MM.1S (cell line): ENCODE data around the gene ZNF775.

Source experiments
- DNase-seq: peaks from one replicate; pipeline ENCODE4 v3.0.0-alpha.2; 2015
- H2AFZ ChIP-seq: fragments of 300-600 bp; sonication (generic); 2 replicates; pipeline ENCODE4 v1.6.0; 2016; ENCODE audit warnings: antibody characterized with exemption, low read length
- H3F3A ChIP-seq: fragments of 300-600 bp; sonication (generic); 2 replicates; pipeline ENCODE4 v1.6.1; 2016; ENCODE audit warnings: mild to moderate bottlenecking, antibody characterized with exemption, low read length, moderate library complexity, mixed read lengths; ENCODE audit not compliant: insufficient read depth
- H3K27ac ChIP-seq: fragments of 300-600 bp; sonication (generic); 2 replicates; pipeline ENCODE4 v1.5.1; 2016; ENCODE audit warnings: mild to moderate bottlenecking, low read length
- H3K27me3 ChIP-seq: fragments of 300-600 bp; sonication (generic); replicated peaks from 2 replicates; pipeline ENCODE4 v1.6.0; 2016; ENCODE audit warnings: low read length; ENCODE audit not compliant: insufficient read depth
- H3K36me3 ChIP-seq: fragments of 300-600 bp; sonication (generic); replicated peaks from 2 replicates; pipeline ENCODE4 v1.6.1; 2016; ENCODE audit warnings: mild to moderate bottlenecking, low read length, mixed read lengths; ENCODE audit not compliant: insufficient read depth
- H3K4me1 ChIP-seq: fragments of 300-600 bp; sonication (generic); 2 replicates; pipeline ENCODE4 v1.6.1; 2016; ENCODE audit warnings: low read length, mixed read lengths
- H3K4me2 ChIP-seq: fragments of 300-600 bp; sonication (generic); 2 replicates; pipeline ENCODE4 v1.6.0; 2016; ENCODE audit warnings: low read depth, low read length
- H3K4me3 ChIP-seq: fragments of 300-600 bp; sonication (generic); 2 replicates; pipeline ENCODE4 v1.5.1; 2016; ENCODE audit warnings: low read length, mixed read lengths
- H3K79me2 ChIP-seq: fragments of 300-600 bp; sonication (generic); 2 replicates; pipeline ENCODE4 v1.6.1; 2016; ENCODE audit warnings: mixed run types, low read length, mixed read lengths
- H3K9ac ChIP-seq: fragments of 300-600 bp; sonication (generic); 2 replicates; pipeline ENCODE4 v1.6.1; 2016; ENCODE audit warnings: low read length, mixed read lengths
- H3K9me2 ChIP-seq: fragments of 300-600 bp; sonication (generic); replicated peaks from 2 replicates; pipeline ENCODE4 v1.6.1; 2016; ENCODE audit warnings: mild to moderate bottlenecking, low read length, mixed read lengths; ENCODE audit not compliant: insufficient read depth
- H3K9me3 ChIP-seq: fragments of 300-600 bp; sonication (generic); replicated peaks from 2 replicates; pipeline ENCODE4 v1.6.1; 2016; ENCODE audit warnings: mild to moderate bottlenecking, low read length, mixed read lengths; ENCODE audit not compliant: insufficient read depth
- H4K20me1 ChIP-seq: fragments of 300-600 bp; sonication (generic); 2 replicates; pipeline ENCODE4 v1.6.1; 2016; ENCODE audit warnings: mild to moderate bottlenecking, low read length, moderate library complexity, mixed read lengths; ENCODE audit not compliant: insufficient read depth
- CTCF ChIP-seq: fragments of 300-600 bp; sonication (generic); IDR thresholded peaks from 2 replicates; pipeline ENCODE4 v1.5.1; 2016; ENCODE audit warnings: antibody characterized with exemption, low read length, mixed read lengths
- EZH2 ChIP-seq: fragments of 300-600 bp; sonication (generic); optimal IDR thresholded peaks from 2 replicates; pipeline ENCODE3; 2017; ENCODE audit warnings: low read depth, mild to moderate bottlenecking, antibody characterized with exemption, low read length, mixed read lengths
- EZH2phosphoT487 ChIP-seq: fragments of 300-600 bp; sonication (generic); IDR thresholded peaks from 2 replicates; pipeline ENCODE4 v1.6.1; 2018; ENCODE audit warnings: antibody characterized with exemption, low read length

The ZNF775 gene

GRCh38 chr7:150341263-150342120 is 37.6 kb upstream of the ZNF775 start, which contains the start of gene RARRES2:
Gene RARRES2, minus strand, starts transcription at chr7:150341629. Its CDS starts 1,020 bp downstream, at chr7:150340609.
- TF ChIP-seq EZH2phosphoT487 (no peak), CTCF (no peak), EZH2 (no peak)
- H3K9ac ChIP-seq: no peak within 1 kb of the TSS
- no peak within 1 kb of the TSS for H2AFZ ChIP-seq
- no peaks in the 10 kb centered on the region for H3K79me2 ChIP-seq
- no peaks in the 10 kb centered on the region for H4K20me1 ChIP-seq
- H3K27ac ChIP-seq: no peak within 1 kb of the TSS
- H3K4me1 ChIP-seq: no peaks in the 10 kb centered on the region
- no peaks in the 10 kb centered on the region for H3F3A ChIP-seq
- no peaks in the 10 kb centered on the region for H3K9me3 ChIP-seq
- H3K4me3 ChIP-seq: no peak within 1 kb of the TSS
- no peaks in the 10 kb centered on the region for H3K36me3 ChIP-seq
- peaks cover 2% of the 10 kb centered on the region; the same call in 1 of the 2 replicates for H3K27me3 ChIP-seq
- H3K9me2 ChIP-seq: no peaks in the 10 kb centered on the region
- H3K4me2 ChIP-seq: no peak within 1 kb of the TSS
- DNase-seq: no peak

GRCh38 chr7:150342121-150342408 is 37.1 kb upstream of the ZNF775 start:
- H3K9ac ChIP-seq: no peak overlapping the region

DNA sequence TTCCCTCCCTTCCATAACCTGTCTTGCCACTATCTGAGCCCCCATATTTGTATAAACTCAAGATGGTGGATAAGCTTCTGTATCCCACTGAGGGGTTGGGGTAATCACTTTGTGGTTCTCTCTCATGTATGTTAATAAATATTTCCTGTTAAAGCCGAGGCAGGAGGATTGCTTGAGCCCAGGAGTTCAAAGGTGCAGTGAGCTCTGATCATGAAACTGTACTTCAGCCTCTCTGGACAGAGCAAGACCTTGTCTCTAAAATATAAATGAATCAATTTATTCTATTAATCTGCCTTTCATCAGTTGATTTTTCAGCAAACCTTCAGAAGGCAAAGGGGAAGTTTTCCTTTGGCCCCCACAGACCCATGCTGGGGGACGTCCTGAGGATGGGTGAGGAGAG is 35.9 kb upstream of the ZNF775 start:
- Histone ChIP-seq H3K27ac (no peak overlapping the region), H2AFZ (no peak overlapping the region), H3K27me3 (peaks cover 2% of the 10 kb centered on the region; the same call in 1 of the 2 replicates), H3K79me2 (no peaks in the 10 kb centered on the region), H4K20me1 (no peaks in the 10 kb centered on the region), H3F3A (no peaks in the 10 kb centered on the region), H3K9ac (no peak overlapping the region), H3K9me3 (no peaks in the 10 kb centered on the region), H3K36me3 (no peaks in the 10 kb centered on the region), H3K4me3 (no peak overlapping the region), H3K9me2 (no peaks in the 10 kb centered on the region), H3K4me1 (no peaks in the 10 kb centered on the region), H3K4me2 (no peak overlapping the region)
- DNase-seq: no peak
- TF ChIP-seq CTCF (no peak), EZH2 (no peak)

More at GRCh38 chr7:150342121-150342408, 37.1 kb upstream of the ZNF775 start:
- Histone ChIP-seq H2AFZ (no peak overlapping the region), H3K9me3 (no peaks in the 10 kb centered on the region), H3K4me1 (no peaks in the 10 kb centered on the region), H3K27ac (no peak overlapping the region), H3K4me2 (no peak overlapping the region), H3K79me2 (no peaks in the 10 kb centered on the region), H4K20me1 (no peaks in the 10 kb centered on the region), H3F3A (no peaks in the 10 kb centered on the region), H3K4me3 (no peak overlapping the region), H3K9me2 (no peaks in the 10 kb centered on the region), H3K36me3 (no peaks in the 10 kb centered on the region), H3K27me3 (peaks cover 2% of the 10 kb centered on the region; the same call in 1 of the 2 replicates)
- DNase-seq: no peak
- TF ChIP-seq EZH2phosphoT487: no peak
- no peak for TF ChIP-seq CTCF
